Measurements from ENCODE around the gene DCST1. TPM values are rescaled to one million over a fixed set of nuclear protein-coding genes. Genes with fewer than 3 reads are reported as not detected.
A peak's percentile ranks its signal among the peaks of the same experiment; 100 is the strongest.

DCST1 gene
- total and polyA plus RNA-seq, 2 of the 8 experiments (the other 6 are each of a cell fraction or from before 2014, with no cell fraction given) = not detected

DNA sequence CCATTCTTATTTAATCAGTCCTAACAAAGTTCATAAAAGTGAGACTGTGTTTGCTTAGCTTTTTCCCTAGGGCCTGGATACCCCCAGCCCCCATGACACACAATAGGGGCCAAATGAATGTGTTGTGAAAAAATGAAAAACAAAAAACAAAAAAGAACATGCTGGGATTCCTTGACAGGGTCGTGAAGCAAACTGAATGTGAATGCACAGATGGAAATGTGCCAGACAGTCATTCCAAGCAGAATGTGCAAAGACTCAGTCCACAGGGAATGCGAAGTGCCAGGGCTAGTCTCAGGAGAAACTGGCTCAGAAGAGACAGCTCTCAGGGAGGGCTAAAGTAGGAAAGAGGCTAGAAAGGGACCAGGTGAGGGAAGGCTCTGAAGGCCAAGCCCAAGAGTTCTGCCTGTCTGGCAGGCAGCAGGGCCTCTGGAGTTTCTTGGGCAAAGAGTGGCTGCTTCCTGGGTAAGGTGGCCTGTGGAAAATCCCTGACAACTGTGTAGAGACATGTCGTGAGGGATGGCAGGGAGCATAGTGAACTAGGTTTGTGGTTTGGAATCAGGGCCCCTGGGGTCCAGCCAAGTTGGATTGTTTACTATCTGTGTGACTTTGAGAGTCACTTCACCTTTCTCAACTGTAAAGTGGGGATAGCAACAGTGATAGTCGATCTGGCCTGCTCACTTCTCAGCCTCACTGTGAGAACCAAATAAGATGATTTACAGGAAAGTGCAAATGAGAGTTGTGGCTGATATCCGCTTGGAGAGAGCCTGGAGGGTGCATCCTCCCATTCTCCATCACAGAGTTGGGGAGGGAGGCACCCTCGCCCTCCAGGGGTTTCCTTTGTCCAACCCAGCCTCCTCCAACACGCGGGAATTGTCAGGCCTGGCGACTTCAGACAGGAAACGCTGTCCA, 16.3 kb downstream of the DCST1 start:
- H3K79me1 ChIP-seq (ENCODE audit: low read depth, low read length) = no peaks in the 10 kb centered on the region
- no peak overlapping the region for H4K8ac ChIP-seq (ENCODE audit: extremely low read depth, insufficient read depth, low read length)
- DNase-seq (ENCODE audit: low read depth in 1 of 2, low spot score in 2 of 2) = no peak
- CTCF ChIA-PET (ENCODE audit: partially characterized antibody) = interaction anchor here (0.8 to 33.9 kb wide), 18 partner anchors 3 to 476 kb away, joined by 3 to 907 read pairs (median 4); partner anchors contain the start of genes ADAM15, EFNA3, EFNA4 and LENEP
- H3K23me2 ChIP-seq (ENCODE audit: low read depth, low read length) = peaks cover 16% of the 10 kb centered on the region
- 31% methylated on average over 10 of the region's 10 CpGs; no CpG with 5 or more reads in 1 of the 2 experiments for WGBS, 2 experiments (ENCODE audit: extremely low coverage in 1 of 2, insufficient coverage in 1 of 2, insufficient read length in 1 of 2, insufficient replicate concordance in 2 of 2, low coverage in 1 of 2, low lambda C conversion rate in 2 of 2, missing lambda C conversion rate in 1 of 2)
- H3K4me2 ChIP-seq (ENCODE audit: insufficient read depth in 1 of 2, low read depth in 2 of 2, low read length in 2 of 2) = peak overlapping the region; percentile 42 to 100
- peak overlapping the region; percentile 92 for H2BK15ac ChIP-seq (ENCODE audit: low read length)
- peak overlapping the region; percentile 92 for H2AFZ ChIP-seq (ENCODE audit: low read length)
- H3K36me3 ChIP-seq (ENCODE audit: control insufficient read depth in 2 of 4, insufficient read depth in 4 of 4, low read length in 3 of 4) = no peaks in the 10 kb centered on the region
- no peaks in the 10 kb centered on the region for H3K79me2 ChIP-seq (ENCODE audit: control insufficient read depth in 1 of 2, insufficient read depth in 2 of 2, low read length in 2 of 2)
- H2BK120ac ChIP-seq (replicated peaks; ENCODE audit: low read depth, low read length) = no peak overlapping the region
- no peak overlapping the region for H3K23ac ChIP-seq (ENCODE audit: insufficient read length)
- H3K4me1 ChIP-seq (replicated peaks in 1 of 4; ENCODE audit: control insufficient read depth in 3 of 4, insufficient read depth in 4 of 4, low read length in 3 of 4) = peaks cover 4 to 28% (median 10%) of the 10 kb centered on the region in 4 experiments; a peak in 6 of 7 replicates
- H3K4ac ChIP-seq (replicated peaks; ENCODE audit: insufficient read length, low read depth, low read length) = peak overlapping the region; percentile 57
- H4K20me1 ChIP-seq (replicated peaks in 1 of 2; ENCODE audit: control insufficient read depth in 1 of 2, insufficient read depth in 2 of 2, low read length in 2 of 2) = peaks cover 2 to 7% of the 10 kb centered on the region in 2 experiments
- H3K9ac ChIP-seq (replicated peaks in 1 of 4; ENCODE audit: extremely low read depth in 1 of 4, low read depth in 3 of 4, low read length in 3 of 4) = peak overlapping the region in 2 of 4 experiments; percentile 50 to 54; a peak in 5 of 7 replicates
- H2BK20ac ChIP-seq (ENCODE audit: low read length) = 0 out of 2 replicates have a peak overlapping the region, but pooled peaks have one; percentile 90
- peak overlapping the region; percentile 20 for H4K5ac ChIP-seq (ENCODE audit: insufficient read length, low read depth, low read length)
- peak overlapping the region in 1 of 4 experiments; percentile 76; a peak in 3 of 8 replicates for H3K4me3 ChIP-seq (ENCODE audit: extremely low read depth in 1 of 4, insufficient read depth in 2 of 4, low read depth in 3 of 4, low read length in 4 of 4)
- H3K14ac ChIP-seq (ENCODE audit: insufficient read length) = no peak overlapping the region
- peaks cover 0 to 18% (median 12%) of the 10 kb centered on the region in 4 experiments; a peak in 5 of 7 replicates for H3K27me3 ChIP-seq (replicated peaks in 1 of 4; ENCODE audit: control insufficient read depth in 3 of 4, extremely low read depth in 1 of 4, insufficient read depth in 3 of 4, low read length in 3 of 4)
- H4K91ac ChIP-seq (replicated peaks; ENCODE audit: insufficient read length, low read length) = peak overlapping the region; percentile 36
- no peak overlapping the region for H3K56ac ChIP-seq (replicated peaks; ENCODE audit: insufficient read length, low read depth, low read length)
- peak overlapping the region; percentile 46; the same call in 1 of the 2 replicates for H2BK12ac ChIP-seq (ENCODE audit: low read depth, low read length)
- POLR2A ChIA-PET (ENCODE audit: partially characterized antibody) = interaction anchor here (0.9 to 2.0 kb wide), 6 partner anchors 11 to 89 kb away, joined by 3 to 9 read pairs (median 4); partner anchors contain the start of gene PYGO2
- peak overlapping the region; percentile 34; the same call in 1 of the 2 replicates for H2AK5ac ChIP-seq (ENCODE audit: low read depth, low read length)
- no peak for FAIRE-seq
- H3K27ac ChIP-seq (ENCODE audit: low read depth, low read length) = no peak overlapping the region
- H3K18ac ChIP-seq (ENCODE audit: extremely low read depth, low read length) = peak overlapping the region; percentile 76; the same call in 1 of the 2 replicates
- no peak overlapping the region for H2BK5ac ChIP-seq (ENCODE audit: low read depth, low read length)
- no peak for TF ChIP-seq SIX5 (IDR thresholded peaks at IDR 0.05; ENCODE audit: low read depth, low read length)
- peak; percentile 66 for TF ChIP-seq ASH2L (IDR thresholded peaks at IDR 0.05; ENCODE audit: low read length)
- H3K9me3 ChIP-seq (ENCODE audit: insufficient read depth in 2 of 2, low read depth in 1 of 2, low read length in 1 of 2) = no peaks in the 10 kb centered on the region
